ENCODE measurements around the gene EDN2.
A peak's percentile ranks its signal among the peaks of the same experiment; 100 is the strongest.

Gene EDN2

DNA sequence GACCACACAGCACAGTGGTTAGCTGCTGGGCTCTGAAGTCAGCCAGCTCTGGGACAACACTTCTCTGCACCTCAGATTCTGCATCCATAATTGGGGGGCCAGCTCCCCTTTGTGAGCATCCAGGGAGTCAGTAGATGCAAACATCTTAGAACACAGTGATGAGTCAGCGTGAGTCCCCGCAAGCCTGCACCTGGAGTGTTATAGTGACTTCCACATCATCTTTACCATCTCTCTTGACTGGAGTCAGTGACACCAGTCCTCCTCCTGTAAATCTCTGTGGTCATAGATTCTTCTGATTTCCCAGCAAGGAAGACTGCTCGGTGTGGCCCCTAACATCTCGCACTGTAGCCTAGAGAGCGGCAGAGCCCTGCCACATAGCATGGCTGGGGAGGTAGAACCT is 13.9 kb upstream of the EDN2 start:
- DNase-seq (ENCODE audit: low spot score), result no peak

GRCh38 chr1:41497461-41498030 is 13.1 kb upstream of the EDN2 start:
- no peak for DNase-seq (ENCODE audit: low spot score)

DNA sequence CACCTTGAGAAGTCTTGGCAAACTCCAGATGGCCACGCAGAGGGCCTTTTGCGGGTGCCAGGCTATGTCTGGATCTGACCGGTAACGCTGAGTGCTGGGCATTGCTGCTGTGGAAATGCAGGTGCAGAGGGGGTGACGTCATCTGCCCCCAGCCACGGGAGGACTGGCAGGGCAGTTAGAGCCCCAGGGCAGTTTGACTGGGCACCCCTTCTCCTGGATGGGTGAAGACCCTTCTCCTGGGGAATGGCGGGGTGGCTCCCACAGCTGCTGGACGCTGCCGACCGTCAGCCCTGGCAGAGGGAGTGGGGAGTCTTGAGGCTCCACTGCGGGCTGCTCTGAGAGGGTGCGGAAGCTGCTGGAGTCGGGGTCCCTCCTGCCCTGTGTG is 12.6 kb upstream of the EDN2 start:
- DNase-seq (ENCODE audit: low spot score), result no peak

DNA sequence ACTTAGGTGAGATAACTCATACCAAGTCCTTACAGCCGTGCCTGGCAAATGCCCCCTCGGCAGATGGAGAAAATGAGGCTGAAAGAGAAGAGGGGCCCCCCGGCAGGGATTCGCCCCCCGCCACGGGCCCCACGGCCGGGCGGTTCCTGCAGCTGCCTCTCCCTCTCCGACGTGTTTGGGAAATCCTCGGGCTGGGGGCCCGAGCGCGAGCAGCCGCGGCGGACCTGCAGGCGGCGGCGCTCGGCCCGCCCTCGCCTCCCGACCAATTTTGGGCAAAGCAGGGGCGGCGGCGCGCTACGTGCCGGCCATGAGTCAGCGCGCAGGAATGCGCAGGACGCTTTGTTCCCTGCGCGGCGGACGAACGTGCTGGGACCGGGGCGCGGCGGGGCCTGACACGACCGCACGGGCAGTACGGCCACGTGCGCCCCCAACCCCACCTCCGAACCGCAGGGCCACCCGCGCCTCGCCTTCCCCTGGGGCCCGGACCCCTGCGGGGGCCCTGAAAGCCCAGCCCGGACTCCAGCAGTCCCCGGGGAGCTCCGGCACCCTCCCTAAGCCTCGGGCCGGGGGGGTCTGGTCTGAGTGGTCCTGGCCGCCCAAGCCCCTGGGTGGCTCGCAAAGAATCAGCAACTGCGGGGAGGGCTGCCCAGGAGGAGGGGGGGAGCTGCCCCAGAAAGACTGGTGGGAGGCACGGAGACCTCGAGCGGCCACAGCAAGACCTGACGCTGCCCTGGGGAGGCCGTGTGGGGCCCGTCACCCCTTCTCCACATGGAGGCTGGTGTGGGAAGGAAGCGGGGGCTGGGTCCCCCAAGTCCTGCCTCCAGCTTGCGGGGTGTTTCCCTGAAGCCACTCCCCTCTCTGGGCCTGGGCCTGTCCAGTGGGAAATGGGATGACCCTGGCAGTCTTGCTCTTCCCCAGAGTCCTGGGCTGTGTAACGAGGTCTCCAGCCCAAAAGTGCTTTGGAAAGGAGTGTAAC is 11.9 kb upstream of the EDN2 start:
- peak; percentile 95 for DNase-seq (ENCODE audit: low spot score)

- no peak for DNase-seq (ENCODE audit: low spot score)
These were observed 10.9 kb upstream of the EDN2 start for GRCh38 chr1:41495210-41495948.

DNA sequence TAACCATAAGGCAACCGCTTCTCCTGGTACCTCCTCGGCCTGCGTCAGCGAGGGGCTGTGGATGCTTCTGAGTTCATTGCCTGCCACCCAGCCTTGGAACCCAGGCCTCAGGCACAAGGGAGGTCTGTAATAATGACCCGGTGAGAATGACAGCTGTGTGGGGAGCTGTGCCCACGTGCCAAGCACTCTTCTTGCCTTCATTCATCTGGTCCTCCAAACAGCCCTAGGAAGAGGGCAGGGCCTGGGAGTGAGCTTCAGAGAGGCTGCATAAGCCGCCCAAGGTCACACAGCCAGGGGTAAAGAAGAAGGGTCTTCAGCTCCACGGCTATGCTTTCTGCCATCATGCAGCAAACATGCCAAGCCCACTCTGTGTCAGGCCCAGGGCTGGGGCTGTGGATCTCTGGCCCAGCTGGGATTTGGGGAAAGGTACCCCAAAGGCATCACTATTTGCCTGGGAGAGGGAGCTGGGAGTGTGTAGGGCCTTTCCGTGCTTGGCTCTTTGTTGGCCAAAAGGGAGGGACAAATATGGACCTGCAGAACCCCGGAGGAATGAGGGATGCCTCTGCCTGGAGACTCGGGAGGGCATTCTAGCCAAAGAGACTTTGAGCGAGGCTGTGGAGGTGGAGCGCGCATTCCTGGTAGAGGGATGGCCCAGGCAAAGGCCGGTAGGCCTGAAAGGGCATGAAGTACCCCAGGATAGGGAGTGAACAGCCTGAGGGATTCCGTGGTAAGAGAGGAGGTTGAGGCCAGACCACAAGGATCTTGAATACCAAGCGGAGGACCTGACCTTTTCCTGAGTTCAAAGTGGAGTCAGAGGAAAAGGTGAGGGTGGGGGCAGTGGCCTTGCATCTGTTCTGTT is 10.1 kb upstream of the EDN2 start:
- DNase-seq (ENCODE audit: low spot score), result no peak

DNA sequence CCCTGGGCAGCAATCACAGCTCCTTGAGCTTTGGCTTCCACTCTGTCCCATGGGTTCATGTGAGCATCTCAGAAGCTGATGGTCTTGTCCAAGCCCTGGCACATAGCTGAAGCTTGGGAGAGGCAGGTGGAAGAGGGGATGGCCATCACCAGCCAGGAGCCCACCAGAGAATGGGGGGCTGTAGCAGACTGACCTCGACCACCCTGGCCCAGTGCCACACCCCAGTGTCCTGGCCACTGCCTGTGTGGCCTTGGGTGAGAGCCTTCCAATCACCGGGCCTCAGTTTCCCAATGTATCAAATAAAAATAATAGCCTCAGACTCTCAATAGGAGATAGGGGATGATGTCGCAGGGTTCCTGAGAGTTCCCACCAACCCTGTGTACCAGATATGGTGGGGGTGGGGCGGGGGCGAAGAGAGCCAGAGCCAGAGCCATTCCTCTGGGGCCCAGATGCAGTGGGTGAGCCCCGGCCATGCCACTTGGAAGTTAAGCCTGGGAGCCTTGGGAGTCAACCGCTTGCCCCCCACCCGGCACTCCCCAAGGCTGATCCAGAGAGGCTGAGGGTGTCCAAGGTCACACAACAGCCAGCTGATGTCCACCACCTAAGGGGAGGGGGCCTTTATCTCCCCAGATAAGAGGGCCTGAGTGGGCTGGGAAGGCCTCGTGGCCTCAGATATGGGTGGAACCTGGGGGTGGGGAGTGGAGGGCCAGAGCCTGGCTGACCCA is 9.3 kb upstream of the EDN2 start:
- no peak for DNase-seq (ENCODE audit: low spot score)

DNA sequence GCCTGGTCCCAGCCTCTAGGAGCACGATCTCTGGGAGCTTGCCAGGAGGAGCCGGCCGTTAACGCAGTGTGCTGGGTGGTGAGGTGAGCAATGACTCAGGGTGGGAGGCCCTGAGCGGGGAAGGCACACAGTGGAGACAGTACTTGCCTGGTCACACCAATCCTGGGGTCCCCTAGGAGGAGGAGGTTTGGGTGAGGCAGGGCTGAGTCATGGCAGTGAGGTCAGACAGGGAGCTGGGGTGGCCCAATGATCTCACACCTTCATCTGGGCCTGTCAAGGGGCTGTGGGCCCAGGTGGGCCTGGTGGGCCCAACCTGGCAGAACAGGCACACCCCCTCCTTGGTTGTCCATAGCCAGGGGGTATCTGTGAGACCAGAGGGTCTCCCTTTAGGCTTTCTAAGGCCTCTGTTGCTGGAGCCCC is 8.6 kb upstream of the EDN2 start:
- peak; percentile 72 for DNase-seq (ENCODE audit: low spot score)

GRCh38 chr1:41492341-41492848 is 7.9 kb upstream of the EDN2 start:
- DNase-seq (ENCODE audit: low spot score), result no peak

DNA sequence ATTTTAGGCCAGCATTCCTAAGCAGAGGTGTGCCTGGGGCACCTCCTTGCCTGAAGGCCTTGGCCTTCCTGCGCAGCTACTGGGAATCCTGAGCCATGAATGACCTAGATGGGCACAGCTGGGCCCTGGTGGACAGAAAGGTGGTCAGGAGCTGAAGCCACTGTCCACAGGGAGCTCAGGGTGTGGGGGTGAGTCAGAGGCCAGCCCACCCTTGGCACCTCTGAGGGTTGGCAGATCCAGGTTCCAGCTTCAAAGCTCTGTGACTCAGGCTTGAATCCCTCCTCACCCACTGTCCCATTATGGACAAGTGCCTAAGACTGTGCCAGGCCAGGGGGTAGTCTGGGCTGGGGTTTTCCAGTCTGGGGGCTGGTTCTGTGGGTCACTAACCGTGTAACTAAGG is 6.4 kb upstream of the EDN2 start:
- DNase-seq (ENCODE audit: low spot score), result no peak

- DNase-seq (ENCODE audit: low spot score), result no peak
These were observed 5.1 kb upstream of the EDN2 start for GRCh38 chr1:41489561-41489960.

GRCh38 chr1:41488040-41488951 is 3.8 kb upstream of the EDN2 start:
- no peak for DNase-seq (ENCODE audit: low spot score)

- DNase-seq (ENCODE audit: low spot score), result no peak
These were observed 2.9 kb upstream of the EDN2 start for GRCh38 chr1:41487126-41488039.

DNA sequence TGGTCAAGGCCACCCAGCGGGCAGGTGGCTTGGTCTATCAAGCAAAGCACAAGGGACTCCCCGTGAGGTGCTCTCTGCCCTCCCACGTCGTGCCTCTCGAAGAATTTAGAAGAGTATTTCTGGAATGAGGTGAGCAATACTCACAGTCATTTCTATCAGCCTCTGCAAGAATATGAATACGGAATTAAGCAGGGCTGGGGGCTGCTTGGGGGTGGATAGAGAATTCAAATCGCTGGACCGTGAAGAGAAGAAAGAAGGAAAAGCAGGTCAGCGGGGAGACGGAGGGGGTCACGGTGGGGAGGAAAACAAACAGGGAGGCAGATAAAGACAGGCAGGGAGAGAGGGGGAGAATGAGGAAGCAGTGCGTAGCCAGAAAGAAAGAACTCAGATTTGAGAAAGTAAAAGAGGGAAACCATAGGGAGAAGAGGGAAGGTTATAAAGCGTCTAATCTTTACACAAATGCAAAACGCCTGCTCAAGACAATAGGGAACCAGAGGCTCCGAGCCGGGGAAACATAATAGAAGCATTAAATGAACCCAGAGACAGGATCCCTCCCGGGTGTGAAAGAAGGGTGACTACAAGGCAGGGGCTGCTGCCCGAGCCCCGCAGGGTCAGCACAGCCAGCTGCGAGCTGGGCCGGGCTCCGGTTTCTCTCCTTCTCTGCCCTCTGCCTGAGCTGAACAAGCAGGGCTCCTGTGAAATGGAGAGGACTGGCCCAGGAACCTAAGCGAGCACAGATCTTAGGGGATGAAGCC is 2.1 kb upstream of the EDN2 start:
- peak; percentile 36 for DNase-seq (ENCODE audit: low spot score)

GRCh38 chr1:41486053-41486370 is 1.5 kb upstream of the EDN2 start:
- DNase-seq (ENCODE audit: low spot score), result no peak

GRCh38 chr1:41485605-41486004 is 1.1 kb upstream of the EDN2 start:
- peak; percentile 75 for DNase-seq (ENCODE audit: low spot score)

- no peak for DNase-seq (ENCODE audit: low spot score)
These were observed 502 bp downstream of the EDN2 start for GRCh38 chr1:41483960-41484401.
